ENCODE results near the gene NALCN. TPM values are rescaled to one million over a fixed set of nuclear protein-coding genes. Genes with fewer than 3 reads are reported as not detected.

NALCN gene
- total and polyA plus RNA-seq, 2 experiments from 2014 or later, result not detected

DNA sequence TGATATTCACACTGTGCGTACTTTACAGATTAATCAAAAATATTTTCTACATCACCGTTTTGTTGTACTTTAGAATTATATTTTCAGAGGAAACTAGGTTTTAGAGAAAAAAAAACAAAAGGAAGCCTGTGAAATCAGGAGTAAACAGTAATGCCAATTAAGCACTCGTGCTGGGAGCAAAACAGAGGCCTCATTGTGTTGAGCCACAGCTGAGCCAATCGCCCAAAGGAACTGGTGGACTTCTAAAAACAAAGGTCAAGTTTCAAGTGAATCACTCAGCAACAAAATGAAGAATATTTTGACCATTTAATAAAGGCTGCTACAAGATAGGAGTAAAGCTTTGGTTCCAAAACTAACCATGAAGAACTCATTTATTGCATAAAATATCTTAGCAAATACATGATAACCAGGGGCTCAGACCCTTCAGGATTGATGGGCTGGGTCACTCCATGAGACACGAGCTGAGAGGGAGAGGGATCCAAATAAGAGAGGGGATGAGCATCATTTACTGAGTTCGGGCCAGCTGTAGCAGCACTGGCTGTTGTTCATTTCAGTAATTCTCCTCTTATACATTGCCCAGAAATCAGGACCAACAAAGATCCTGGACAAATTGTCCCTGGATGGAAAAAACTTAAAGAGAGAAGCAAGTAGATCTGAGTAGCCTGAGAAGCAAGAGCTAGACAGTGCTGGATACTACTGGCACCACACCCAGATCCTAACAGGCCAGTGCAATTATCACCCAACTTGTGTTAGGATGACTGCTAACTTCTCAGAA is 8.3 kb upstream of the NALCN start:
- no peaks in the 10 kb centered on the region for H3K27me3 ChIP-seq
- H3K36me3 ChIP-seq, result no peaks in the 10 kb centered on the region
- no peak overlapping the region for H3K4me3 ChIP-seq
- H3K9me3 ChIP-seq (ENCODE audit: low read depth), result no peaks in the 10 kb centered on the region
- H3K4me1 ChIP-seq (ENCODE audit: low read depth), result no peaks in the 10 kb centered on the region
- H3K27ac ChIP-seq, result no peak overlapping the region
- TF ChIP-seq, protein P1, sequence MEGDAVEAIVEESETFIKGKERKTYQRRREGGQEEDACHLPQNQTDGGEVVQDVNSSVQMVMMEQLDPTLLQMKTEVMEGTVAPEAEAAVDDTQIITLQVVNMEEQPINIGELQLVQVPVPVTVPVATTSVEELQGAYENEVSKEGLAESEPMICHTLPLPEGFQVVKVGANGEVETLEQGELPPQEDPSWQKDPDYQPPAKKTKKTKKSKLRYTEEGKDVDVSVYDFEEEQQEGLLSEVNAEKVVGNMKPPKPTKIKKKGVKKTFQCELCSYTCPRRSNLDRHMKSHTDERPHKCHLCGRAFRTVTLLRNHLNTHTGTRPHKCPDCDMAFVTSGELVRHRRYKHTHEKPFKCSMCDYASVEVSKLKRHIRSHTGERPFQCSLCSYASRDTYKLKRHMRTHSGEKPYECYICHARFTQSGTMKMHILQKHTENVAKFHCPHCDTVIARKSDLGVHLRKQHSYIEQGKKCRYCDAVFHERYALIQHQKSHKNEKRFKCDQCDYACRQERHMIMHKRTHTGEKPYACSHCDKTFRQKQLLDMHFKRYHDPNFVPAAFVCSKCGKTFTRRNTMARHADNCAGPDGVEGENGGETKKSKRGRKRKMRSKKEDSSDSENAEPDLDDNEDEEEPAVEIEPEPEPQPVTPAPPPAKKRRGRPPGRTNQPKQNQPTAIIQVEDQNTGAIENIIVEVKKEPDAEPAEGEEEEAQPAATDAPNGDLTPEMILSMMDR (IDR thresholded peaks at IDR 0.05; ENCODE audit: low read depth, low read length), result no peak
- DNase-seq (ENCODE audit: low read depth in 1 of 2, low spot score in 1 of 2), result peak in 1 of 2 donors; percentile 2

DNA sequence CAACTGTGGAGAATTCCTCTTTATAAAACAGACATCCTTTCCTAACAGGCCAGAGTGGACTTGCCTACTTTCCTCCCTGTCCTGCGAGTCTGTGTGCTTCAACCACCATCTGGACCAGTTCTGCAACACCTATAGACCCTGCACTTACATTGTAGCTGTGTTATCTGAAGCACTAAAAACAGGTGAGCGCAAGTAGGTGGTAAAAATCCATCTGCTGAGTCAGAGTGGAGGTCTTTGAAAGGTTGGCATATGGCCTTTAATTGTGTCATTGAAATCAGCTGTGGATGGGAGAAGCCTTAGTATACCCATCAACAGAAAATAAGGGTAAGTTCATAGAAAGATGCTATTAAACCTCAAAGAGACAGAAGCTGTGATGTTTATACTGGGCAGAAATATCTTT is 7.6 kb upstream of the NALCN start:
- Histone ChIP-seq H3K9me3 (ENCODE audit: low read depth) (no peaks in the 10 kb centered on the region), H3K4me1 (ENCODE audit: low read depth) (no peaks in the 10 kb centered on the region), H3K27ac (no peak overlapping the region), H3K36me3 (no peaks in the 10 kb centered on the region), H3K27me3 (no peaks in the 10 kb centered on the region), H3K4me3 (no peak overlapping the region)
- no peak for DNase-seq (ENCODE audit: low read depth in 1 of 2, low spot score in 1 of 2)
- TF ChIP-seq, protein P1 (IDR thresholded peaks at IDR 0.05; ENCODE audit: low read depth, low read length), result no peak

DNA sequence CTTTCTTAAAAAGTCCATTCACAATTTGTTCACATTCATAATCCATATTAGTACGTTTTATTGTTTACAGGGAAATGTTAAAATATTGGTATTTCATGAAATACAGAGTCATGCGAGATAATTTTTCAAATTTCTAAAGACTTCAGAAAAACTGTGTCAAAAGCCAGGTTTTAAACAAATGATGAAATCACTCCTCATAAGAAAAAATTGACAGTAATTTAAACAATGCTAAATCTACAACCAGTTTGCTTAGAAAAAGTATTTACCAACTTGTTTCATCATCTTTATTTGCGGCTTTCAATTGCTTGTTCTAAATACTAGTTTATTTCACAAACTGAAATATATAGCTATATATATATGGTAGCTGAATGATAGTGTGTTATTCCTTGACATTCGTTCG is 1.2 kb upstream of the NALCN start:
- Histone ChIP-seq H3K4me3 (no peak overlapping the region), H3K4me1 (ENCODE audit: low read depth) (no peaks in the 10 kb centered on the region), H3K27ac (no peak overlapping the region), H3K36me3 (no peaks in the 10 kb centered on the region), H3K9me3 (ENCODE audit: low read depth) (no peaks in the 10 kb centered on the region), H3K27me3 (peaks cover 52% of the 10 kb centered on the region)
- no peak for DNase-seq (ENCODE audit: low read depth in 1 of 2, low spot score in 1 of 2)
- TF ChIP-seq, protein P1 (IDR thresholded peaks at IDR 0.05; ENCODE audit: low read depth, low read length), result no peak

DNA sequence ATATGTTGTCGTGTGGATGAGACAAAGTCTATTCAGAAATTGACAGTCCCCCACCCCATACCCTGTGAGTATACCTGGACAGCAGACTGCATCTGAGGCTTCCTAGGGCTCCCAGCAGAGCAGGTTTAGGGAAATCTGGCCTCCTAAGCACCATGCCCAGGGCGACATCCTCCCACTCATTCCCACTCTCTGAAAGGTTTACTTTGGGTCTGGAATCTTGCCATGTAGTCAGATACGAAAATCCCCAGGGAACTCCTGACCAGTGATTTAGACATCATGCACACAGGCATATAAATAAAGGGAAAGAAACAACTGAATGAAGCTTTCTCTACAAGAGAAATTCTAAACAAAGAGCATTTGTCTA is 717 bp upstream of the NALCN start:
- H3K4me3 ChIP-seq, result no peak overlapping the region
- peaks cover 57% of the 10 kb centered on the region for H3K27me3 ChIP-seq
- H3K27ac ChIP-seq, result no peak overlapping the region
- H3K9me3 ChIP-seq (ENCODE audit: low read depth), result no peaks in the 10 kb centered on the region
- H3K36me3 ChIP-seq, result no peaks in the 10 kb centered on the region
- peak in 1 of 2 donors; percentile 65 for DNase-seq (ENCODE audit: low read depth in 1 of 2, low spot score in 1 of 2)
- no peaks in the 10 kb centered on the region for H3K4me1 ChIP-seq (ENCODE audit: low read depth)
- TF ChIP-seq, protein P1 (IDR thresholded peaks at IDR 0.05; ENCODE audit: low read depth, low read length), result no peak

DNA sequence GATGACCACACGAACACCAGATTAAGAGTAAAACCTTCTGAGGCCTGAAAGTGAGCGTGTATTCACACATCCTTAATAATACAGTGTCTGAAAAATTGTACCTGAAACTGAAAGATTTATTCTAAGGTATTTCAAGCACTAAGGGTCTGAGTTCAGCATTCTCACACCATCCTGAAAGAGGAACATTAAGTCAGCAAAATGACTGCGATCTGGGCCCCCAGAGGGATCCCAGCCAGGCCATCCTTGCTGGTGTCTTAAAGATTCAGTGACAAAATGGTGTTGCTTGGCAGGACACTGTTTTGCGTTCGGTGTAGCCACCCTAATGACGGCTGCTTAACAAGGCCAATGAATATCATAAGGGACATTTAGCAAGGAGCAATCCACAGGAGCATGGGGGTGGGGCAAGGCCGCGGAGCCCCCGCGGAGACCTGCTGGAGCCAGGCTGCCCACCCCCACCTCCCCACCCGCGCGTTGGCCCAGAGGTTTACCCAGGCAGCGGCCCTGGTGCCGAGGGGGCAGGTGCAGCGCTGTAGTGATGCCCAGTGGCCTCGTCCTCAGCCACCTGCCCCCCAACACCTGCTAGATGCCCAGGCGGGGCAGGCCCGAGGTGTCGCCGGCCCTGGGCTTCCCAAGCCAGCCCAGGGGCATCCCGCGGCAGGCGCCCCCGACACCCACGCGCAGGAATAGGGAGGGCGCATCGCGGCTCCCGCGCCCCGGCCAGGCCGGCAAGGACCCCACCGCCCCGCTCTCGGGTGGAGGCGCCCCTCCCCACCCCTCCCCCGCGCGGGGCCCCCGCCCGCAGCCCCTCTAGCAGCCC is 742 bp downstream of the NALCN start:
- Histone ChIP-seq H3K4me1 (ENCODE audit: low read depth) (no peaks in the 10 kb centered on the region), H3K9me3 (ENCODE audit: low read depth) (no peaks in the 10 kb centered on the region), H3K27ac (no peak overlapping the region), H3K4me3 (peak overlapping the region; percentile 74), H3K36me3 (no peaks in the 10 kb centered on the region), H3K27me3 (peaks cover 57% of the 10 kb centered on the region)
- TF ChIP-seq, protein P1 (IDR thresholded peaks at IDR 0.05; ENCODE audit: low read depth, low read length), result no peak
- DNase-seq (ENCODE audit: low read depth in 1 of 2, low spot score in 1 of 2), result no peak
